K562 (cell line): ENCODE data around the gene BNIPL. TPM values are rescaled to one million over a fixed set of nuclear protein-coding genes. Genes with fewer than 3 reads are reported as not detected.

Source experiments
- ATF1 ChIP-seq, 2 experiments: fragments of 450-650 bp in 1 of 2; IDR thresholded peaks; 2 replicates each; pipeline ENCODE4 v1.6.1; 2016; ENCODE audit warnings: missing compliant biosample characterization in 1 of 2, missing genetic modification characterization in 1 of 2
- CC2D1A ChIP-seq: fragments of 450-650 bp; IDR thresholded peaks from 2 replicates; pipeline ENCODE4 v1.6.1; 2017; ENCODE audit warnings: mild to moderate bottlenecking
- CSDE1 ChIP-seq, 2 experiments: fragments of 450-650 bp; IDR thresholded peaks; 2 replicates each; pipeline ENCODE4 v1.6.1; 2016; ENCODE audit warnings: mild to moderate bottlenecking in 1 of 2
- CTCF ChIP-seq, 3 experiments: IDR thresholded peaks in 2 of 3; conservative IDR thresholded peaks in 1 of 3; 2 replicates each; pipeline ENCODE4 v1.5.1; 2011 to 2012; ENCODE audit warnings: low read length in 3 of 3, mild to moderate bottlenecking in 3 of 3, control low read depth in 2 of 3, improper control_type of control experiment in 1 of 3, inconsistent platforms in 1 of 3, low read depth in 1 of 3, mixed read lengths in 1 of 3, moderate library complexity in 1 of 3; ENCODE audit not compliant: insufficient read depth in 2 of 3
- JUNB ChIP-seq: fragments of 450-650 bp; formaldehyde crosslinking; conservative IDR thresholded peaks from 2 replicates; pipeline ENCODE4 v1.4.0; 2020; ENCODE audit warnings: mild to moderate bottlenecking
- MAFG ChIP-seq: fragments of 450-650 bp; conservative IDR thresholded peaks from 2 replicates; pipeline ENCODE4 v1.6.1; 2016; ENCODE audit warnings: missing genetic modification characterization, missing compliant biosample characterization
- MBD1 ChIP-seq: fragments of 250-450 bp; sonication (Bioruptor Pico); IDR thresholded peaks from 2 replicates; pipeline ENCODE4 v1.8.0; 2022; ENCODE audit warnings: inconsistent platforms
- PHF20 ChIP-seq: fragments of 450-650 bp; IDR thresholded peaks from 2 replicates; pipeline ENCODE4 v1.6.1; 2018; ENCODE audit not compliant: partially characterized antibody
- RAD51 ChIP-seq: fragments of 450-650 bp; IDR thresholded peaks from 2 replicates; pipeline ENCODE4 v1.7.1; 2016; ENCODE audit warnings: low read depth, mild to moderate bottlenecking, borderline replicate concordance
- RBM34 ChIP-seq: fragments of 200-400 bp; formaldehyde crosslinking; IDR thresholded peaks from 2 replicates; pipeline ENCODE4 v1.6.1; 2018; ENCODE audit warnings: low read length, borderline replicate concordance; ENCODE audit not compliant: insufficient read depth
- RHOXF2B ChIP-seq: fragments of 250-450 bp; sonication (Bioruptor Pico); conservative IDR thresholded peaks from 2 replicates; pipeline ENCODE4 v1.5.1; 2021
- SIRT6 ChIP-seq: IDR thresholded peaks from one replicate; pipeline ENCODE4 v1.6.1; 2012; ENCODE audit warnings: low read depth, mild to moderate bottlenecking, control low read depth, inconsistent platforms, low read length, moderate library complexity
- SOX6 ChIP-seq: fragments of 450-650 bp; IDR thresholded peaks from 2 replicates; pipeline ENCODE4 v1.6.1; 2014; ENCODE audit warnings: mild to moderate bottlenecking
- SREBF1 ChIP-seq: fragments of 150-350 bp; IDR thresholded peaks from 2 replicates; pipeline ENCODE4 v1.6.1; 2014; ENCODE audit warnings: antibody characterized with exemption, low read depth, low read length, borderline replicate concordance
- TAF9B ChIP-seq: fragments of 450-650 bp; IDR thresholded peaks from 2 replicates; pipeline ENCODE4 v1.6.1; 2018; ENCODE audit warnings: mild to moderate bottlenecking; ENCODE audit not compliant: partially characterized antibody
- TGIF2 ChIP-seq: sonication (generic); formaldehyde crosslinking; IDR thresholded peaks from 2 replicates; pipeline ENCODE4 v1.8.1; 2022; ENCODE audit warnings: mild to moderate bottlenecking, missing genetic modification reagents, moderate library complexity
- TRIM28 ChIP-seq: fragments of 450-650 bp; IDR thresholded peaks from 2 replicates; pipeline ENCODE4 v1.6.1; 2017
- XRCC5 ChIP-seq: fragments of 200-400 bp; formaldehyde crosslinking; IDR thresholded peaks from 2 replicates; pipeline ENCODE4 v1.6.1; 2017; ENCODE audit warnings: low read depth, mild to moderate bottlenecking, low read length
- ZFP36 ChIP-seq: fragments of 150-350 bp; IDR thresholded peaks from 2 replicates; pipeline ENCODE4 v1.6.1; 2018; ENCODE audit warnings: low read length, low read depth; ENCODE audit not compliant: partially characterized antibody
- ZNF143 ChIP-seq: sonication (generic); formaldehyde crosslinking; IDR thresholded peaks from 2 replicates; pipeline ENCODE4 v1.9.0; 2022; ENCODE audit warnings: mild to moderate bottlenecking, missing genetic modification reagents
- ZNF212 ChIP-seq: fragments of 450-650 bp; formaldehyde crosslinking; IDR thresholded peaks from 2 replicates; pipeline ENCODE4 v1.4.0; 2020; ENCODE audit warnings: mild to moderate bottlenecking
- ZNF217 ChIP-seq: sonication (generic); formaldehyde crosslinking; IDR thresholded peaks from 2 replicates; pipeline ENCODE4 v1.8.0; 2022; ENCODE audit warnings: mild to moderate bottlenecking, missing genetic modification reagents
- ZNF24 ChIP-seq: fragments of 450-650 bp; IDR thresholded peaks from 2 replicates; pipeline ENCODE4 v1.6.1; 2016
- ZNF316 ChIP-seq: fragments of 450-650 bp; IDR thresholded peaks from 2 replicates; pipeline ENCODE4 v1.6.1; 2016
- ZNF655 ChIP-seq: fragments of 250-450 bp; sonication (Bioruptor Pico); IDR thresholded peaks from 2 replicates; pipeline ENCODE4 v1.5.0; 2021
- polyA plus RNA-seq, 8 experiments: library from polyadenylated mRNA; depleted of rRNA in 4 of 8; stranded (reverse) in 5 of 8; unstranded in 3 of 8; fragments of >200 nt; fragmentation: Nextera tagmentation in 2 of 8; fragmentation: Illumina TruSeq in 1 of 8; extraction: Ambion mirVana in 2 of 8; extraction: Trizol in 1 of 8; gene quantifications; 2 replicates each; pipeline versions ENCODE4 v1.2.1 to v1.2.3, GENCODE V29; 2011 to 2014; ENCODE audit warnings: inconsistent platforms in 1 of 8, missing spikeins in 1 of 8
- total RNA-seq, 7 experiments: library from RNA; depleted of rRNA in 6 of 7; stranded (reverse); fragments of >200 nt in 6 of 7; fragmentation: Illumina TruSeq in 2 of 7; extraction: Trizol in 2 of 7; gene quantifications; 2 replicates each; pipeline versions ENCODE4 v1.2.1 to v1.2.3, GENCODE V29; 2011 to 2021; ENCODE audit warnings: low replicate concordance in 1 of 7

BNIPL gene
- total and polyA plus RNA-seq, 9 of the 15 experiments (the other 6 are each of a cell fraction or from before 2014, with no cell fraction given): 0.08 to 1.4 (median 0.68) TPM

- TF ChIP-seq ZNF217 (CRISPR knock-in tag): no peak
- no peak for TF ChIP-seq MBD1 (CRISPR knock-in tag)
- no peak; the same call in 1 of the 2 replicates for TF ChIP-seq XRCC5
- no peak for TF ChIP-seq TGIF2 (CRISPR knock-in tag)
- TF ChIP-seq CC2D1A: no peak
- TF ChIP-seq ZNF316: no peak
- TF ChIP-seq SREBF1: no peak
- TF ChIP-seq TAF9B: peak; percentile 22
- no peak for TF ChIP-seq MAFG (tag)
- 0 out of 2 replicates have a peak, but pooled peaks have one; percentile 31 for TF ChIP-seq TRIM28
- TF ChIP-seq ZNF24: peak; percentile 31; the same call in 1 of the 2 replicates
- TF ChIP-seq SIRT6: no peak
- TF ChIP-seq CTCF (IDR thresholded peaks at IDR 0.05 in 2 of 3, conservative IDR thresholded peaks at IDR 0.05 in 1 of 3; ENCODE audit: insufficient read depth in 2 of 3, low read depth in 1 of 3, low read length in 3 of 3): no peak
- TF ChIP-seq ZNF655 (CRISPR knock-in tag): no peak
- no peak for TF ChIP-seq ZFP36
- no peak for TF ChIP-seq RBM34
- no peak; the same call in 1 of the 2 replicates for TF ChIP-seq RAD51
- no peak for TF ChIP-seq JUNB (CRISPR knock-in tag)
- peak; percentile 67 for TF ChIP-seq SOX6
- no peak for TF ChIP-seq ZNF143 (CRISPR knock-in tag)
- no peak for TF ChIP-seq PHF20
- TF ChIP-seq ZNF212 (CRISPR knock-in tag): no peak
- peak in 1 of 2 experiments; percentile 33; a peak in 1 of 4 replicates for TF ChIP-seq CSDE1 (IDR thresholded peaks at IDR 0.05)
- no peak for TF ChIP-seq RHOXF2B (CRISPR knock-in tag)
- TF ChIP-seq ATF1 (CRISPR knock-in tag; IDR thresholded peaks at IDR 0.05): no peak
- peak; percentile 56 for TF ChIP-seq ATF1 (tag; IDR thresholded peaks at IDR 0.05)
Measured at GRCh38 chr1:151054971-151055547, 18.7 kb downstream of the BNIPL start (continued).
